Measurements from ENCODE around the gene APOA4.

DNA sequence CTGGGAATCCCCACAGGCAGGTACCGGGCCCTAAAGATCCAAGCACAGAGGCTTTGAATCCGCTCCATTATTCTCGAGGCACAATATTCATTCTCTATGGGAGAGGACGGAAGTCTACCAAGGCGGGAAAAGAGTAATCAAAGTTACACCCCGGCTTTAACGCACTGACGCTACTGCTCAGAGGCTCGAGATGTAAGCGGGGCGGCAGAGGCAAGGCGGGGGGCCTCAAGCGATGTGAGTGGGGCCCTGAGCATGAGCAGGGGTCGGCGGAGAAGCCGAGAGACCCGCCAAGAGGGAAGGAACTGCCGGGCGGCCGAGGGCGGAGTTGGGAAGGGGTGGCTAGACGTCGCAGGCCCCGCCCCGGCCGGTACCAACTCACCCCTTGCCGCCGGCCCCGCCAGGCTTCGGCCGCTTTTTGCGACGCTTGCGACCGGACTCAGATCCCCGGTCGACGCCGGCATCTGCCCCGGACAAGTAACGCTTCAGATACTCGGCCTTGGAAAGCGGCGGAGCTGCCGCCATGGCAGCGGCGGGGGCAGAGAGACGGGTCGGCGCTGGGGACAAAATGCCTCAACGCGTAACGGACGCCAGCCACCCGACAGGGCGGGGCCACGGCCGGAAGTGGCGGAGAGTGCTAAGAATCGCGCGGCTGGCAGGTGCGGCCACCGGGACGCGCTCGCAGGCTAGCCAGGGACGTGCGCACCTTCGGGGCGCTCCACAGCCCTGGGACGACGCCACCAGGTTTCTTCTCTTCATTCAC lies 50.5 kb downstream of the APOA4 start, which contains the start of gene BUD13:
- TF ChIP-seq, protein P1, sequence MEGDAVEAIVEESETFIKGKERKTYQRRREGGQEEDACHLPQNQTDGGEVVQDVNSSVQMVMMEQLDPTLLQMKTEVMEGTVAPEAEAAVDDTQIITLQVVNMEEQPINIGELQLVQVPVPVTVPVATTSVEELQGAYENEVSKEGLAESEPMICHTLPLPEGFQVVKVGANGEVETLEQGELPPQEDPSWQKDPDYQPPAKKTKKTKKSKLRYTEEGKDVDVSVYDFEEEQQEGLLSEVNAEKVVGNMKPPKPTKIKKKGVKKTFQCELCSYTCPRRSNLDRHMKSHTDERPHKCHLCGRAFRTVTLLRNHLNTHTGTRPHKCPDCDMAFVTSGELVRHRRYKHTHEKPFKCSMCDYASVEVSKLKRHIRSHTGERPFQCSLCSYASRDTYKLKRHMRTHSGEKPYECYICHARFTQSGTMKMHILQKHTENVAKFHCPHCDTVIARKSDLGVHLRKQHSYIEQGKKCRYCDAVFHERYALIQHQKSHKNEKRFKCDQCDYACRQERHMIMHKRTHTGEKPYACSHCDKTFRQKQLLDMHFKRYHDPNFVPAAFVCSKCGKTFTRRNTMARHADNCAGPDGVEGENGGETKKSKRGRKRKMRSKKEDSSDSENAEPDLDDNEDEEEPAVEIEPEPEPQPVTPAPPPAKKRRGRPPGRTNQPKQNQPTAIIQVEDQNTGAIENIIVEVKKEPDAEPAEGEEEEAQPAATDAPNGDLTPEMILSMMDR (IDR thresholded peaks at IDR 0.05 in 2 of 3, conservative IDR thresholded peaks at IDR 0.05 in 1 of 3; ENCODE audit: borderline replicate concordance in 1 of 3, insufficient read depth in 1 of 3, low read depth in 2 of 3, low read length in 2 of 3), result no peak
- peak; percentile 91 for TF ChIP-seq MAX (IDR thresholded peaks at IDR 0.05)
